HG03064 (cell line): Measurements from ENCODE around the gene CNTN2.

Source experiments
- ATAC-seq: cut with Tn5 transposase; IDR thresholded peaks from one replicate; pipeline ENCODE4 v1.9.1; 2021; ENCODE audit warnings: low read depth; ENCODE audit not compliant: unreplicated experiment

The CNTN2 gene

DNA sequence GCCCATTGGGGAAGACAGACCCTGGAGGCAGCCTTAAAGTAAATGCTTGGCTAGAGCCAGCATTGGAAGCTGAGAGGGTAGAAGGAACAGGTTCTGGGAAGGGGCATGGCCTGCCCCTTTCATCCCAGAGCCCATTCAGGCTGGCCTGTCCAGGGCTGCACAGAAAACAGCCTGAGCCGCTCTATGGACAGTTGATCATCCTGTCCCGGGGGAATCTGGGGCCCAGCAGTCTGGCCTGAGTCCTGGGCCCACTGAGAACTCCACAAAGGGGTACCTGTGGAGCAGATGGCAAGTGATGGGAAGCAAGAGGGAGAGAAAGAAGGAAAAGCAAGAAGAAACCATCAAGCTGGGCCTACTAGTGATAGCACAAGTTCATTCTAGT lies 28.0 kb downstream of the CNTN2 start:
- ATAC-seq: no peak

DNA sequence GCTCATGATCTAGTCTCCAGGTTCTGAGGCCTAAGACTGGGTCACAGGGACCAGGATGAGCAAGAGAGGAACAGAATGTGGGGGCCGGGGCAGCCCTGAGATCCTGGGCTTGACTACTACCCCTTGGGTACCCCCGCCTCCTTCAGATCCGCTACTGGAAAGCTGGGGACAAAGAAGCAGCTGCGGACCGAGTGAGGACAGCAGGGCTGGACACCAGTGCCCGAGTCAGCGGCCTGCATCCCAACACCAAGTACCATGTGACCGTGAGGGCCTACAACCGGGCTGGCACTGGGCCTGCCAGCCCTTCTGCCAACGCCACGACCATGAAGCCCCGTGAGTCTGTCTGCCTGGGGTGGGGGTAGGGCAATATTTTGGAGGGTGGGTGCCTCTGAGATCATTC lies 28.8 kb downstream of the CNTN2 start:
- ATAC-seq: no peak

DNA sequence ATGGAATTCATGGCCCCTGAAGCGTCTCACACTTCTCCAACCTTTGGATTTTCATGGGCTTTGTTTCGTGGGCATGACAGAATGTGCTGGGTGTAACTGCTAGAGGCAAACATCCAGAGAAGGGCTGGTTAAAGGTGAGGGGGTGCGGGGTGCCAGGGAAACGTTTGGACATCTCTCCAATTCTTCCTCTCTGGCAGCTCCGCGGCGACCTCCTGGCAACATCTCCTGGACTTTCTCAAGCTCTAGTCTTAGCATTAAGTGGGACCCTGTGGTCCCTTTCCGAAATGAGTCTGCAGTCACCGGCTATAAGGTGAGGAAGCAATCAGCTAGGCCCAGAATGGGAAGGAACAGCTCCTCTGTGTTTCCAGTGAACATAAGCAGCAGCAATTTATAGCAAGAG lies 29.3 kb downstream of the CNTN2 start:
- ATAC-seq: no peak

DNA sequence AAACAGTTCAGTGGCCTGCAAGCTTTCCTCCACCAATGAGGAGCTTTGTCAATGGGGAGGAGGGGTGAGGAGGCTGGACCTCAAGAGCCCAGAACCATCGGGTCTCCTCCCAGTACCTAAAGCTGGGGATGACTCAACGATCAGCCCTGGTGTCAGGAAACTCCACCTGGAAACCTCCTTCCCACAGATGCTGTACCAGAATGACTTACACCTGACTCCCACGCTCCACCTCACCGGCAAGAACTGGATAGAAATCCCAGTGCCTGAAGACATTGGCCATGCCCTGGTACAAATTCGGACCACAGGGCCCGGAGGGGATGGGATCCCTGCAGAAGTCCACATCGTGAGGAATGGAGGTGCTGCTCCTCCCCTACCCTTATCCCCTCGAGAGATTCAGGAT lies 29.9 kb downstream of the CNTN2 start:
- ATAC-seq: no peak

DNA sequence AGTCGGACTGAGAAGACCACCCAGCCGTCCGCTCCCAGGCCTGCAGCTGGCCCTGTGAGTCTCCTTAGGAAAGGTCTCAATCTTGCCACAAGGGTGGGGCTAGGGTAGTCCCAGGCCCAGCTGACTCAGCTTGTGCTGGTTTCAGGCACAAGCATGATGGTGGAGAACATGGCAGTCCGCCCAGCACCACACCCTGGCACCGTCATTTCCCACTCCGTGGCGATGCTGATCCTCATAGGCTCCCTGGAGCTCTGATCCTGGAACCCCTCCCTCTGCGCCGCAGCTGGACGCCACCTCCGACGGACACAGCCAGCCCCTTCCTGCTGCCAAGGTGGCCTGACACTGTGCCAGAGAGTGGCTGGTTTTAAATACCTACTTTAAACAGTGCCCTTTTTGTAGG lies 30.5 kb downstream of the CNTN2 start:
- ATAC-seq: no peak

DNA sequence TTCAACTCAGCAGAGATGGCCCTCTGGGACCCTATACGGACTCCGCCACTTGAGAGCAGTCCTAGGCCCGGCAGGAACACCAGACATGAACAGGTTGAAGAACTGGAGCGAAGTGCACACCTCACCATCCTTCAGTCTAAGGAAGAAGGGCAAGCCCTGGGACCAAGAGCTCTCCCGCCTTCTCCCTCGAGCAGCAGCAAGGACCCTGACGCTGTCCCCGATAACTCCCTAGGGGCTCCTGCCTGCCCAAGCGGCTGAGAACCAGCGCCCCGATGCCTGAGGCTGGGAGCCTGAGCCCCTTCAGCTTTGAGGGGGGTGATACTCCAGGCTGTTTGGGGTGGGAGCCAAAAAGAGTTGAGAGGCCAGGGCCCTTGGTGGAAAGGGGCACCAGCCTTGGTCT lies 31.1 kb downstream of the CNTN2 start:
- ATAC-seq: no peak

DNA sequence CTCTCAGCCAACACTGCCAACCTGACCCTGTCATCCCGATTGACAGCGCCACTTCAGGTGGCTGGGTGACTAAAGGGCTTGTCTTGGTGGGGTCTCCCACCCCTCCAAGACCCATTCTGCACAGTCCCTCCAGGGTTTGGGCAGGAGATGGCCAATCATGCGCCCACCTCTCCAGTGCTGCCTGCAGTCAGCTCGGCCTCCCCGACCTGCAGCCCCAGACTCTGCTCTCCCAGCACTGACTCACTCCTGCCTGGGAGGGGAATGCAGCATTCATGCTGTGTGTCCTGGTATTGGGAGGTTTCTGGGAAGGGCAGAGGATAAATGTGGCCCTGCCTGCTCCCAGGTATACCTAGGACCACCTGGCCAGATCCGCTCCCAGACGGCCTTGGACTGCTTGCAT lies 31.5 kb downstream of the CNTN2 start:
- no peak for ATAC-seq

DNA sequence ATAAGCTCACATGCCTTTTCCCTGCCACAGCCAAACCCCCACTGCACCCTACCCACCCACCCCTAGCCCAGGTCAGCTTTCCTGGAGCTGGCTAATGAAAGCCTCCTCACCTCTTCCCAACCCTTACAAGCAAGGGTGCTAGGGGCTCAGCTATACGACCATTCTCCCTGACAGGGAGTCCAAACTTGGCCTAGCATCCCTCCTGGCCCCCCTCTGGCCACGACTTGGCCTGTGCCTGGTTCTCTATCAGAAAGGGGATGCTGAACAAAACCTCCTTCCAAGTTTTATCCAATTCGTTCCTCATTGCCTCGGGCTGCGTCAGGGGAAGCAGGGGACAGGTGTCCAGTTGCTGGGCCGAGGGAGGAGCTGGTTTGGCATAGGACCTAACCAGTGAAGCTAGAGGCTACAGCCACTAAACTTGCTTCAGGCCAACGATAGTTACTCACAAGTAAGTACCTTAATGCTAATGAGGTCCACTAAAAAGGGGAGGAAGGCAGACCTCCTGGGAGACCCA lies 32.7 kb downstream of the CNTN2 start:
- no peak for ATAC-seq

DNA sequence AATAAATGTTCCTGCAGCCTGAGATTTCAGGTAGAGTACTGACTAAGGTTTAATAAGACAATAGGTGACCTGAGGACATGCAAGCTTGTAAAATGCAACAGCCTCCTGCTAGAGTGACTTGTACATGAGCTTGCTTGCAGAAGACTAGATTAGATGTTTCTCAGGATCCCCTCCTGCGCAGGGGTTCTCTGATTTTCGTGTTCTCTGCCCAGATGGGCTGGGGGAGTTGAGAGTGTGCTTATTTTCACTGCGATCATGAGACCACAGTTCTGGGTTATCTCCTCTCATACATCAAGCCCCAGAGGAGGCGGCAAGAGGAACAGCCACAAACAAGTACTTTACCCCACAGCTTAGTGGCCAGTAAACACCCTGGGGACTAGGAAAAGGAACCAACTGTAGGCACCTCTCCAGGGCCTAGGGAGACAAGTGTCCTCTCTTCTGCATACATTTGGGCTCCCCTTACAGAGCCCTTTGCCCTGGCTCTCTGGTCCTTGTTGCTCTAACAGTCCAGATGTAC lies 33.3 kb downstream of the CNTN2 start:
- ATAC-seq: no peak

DNA sequence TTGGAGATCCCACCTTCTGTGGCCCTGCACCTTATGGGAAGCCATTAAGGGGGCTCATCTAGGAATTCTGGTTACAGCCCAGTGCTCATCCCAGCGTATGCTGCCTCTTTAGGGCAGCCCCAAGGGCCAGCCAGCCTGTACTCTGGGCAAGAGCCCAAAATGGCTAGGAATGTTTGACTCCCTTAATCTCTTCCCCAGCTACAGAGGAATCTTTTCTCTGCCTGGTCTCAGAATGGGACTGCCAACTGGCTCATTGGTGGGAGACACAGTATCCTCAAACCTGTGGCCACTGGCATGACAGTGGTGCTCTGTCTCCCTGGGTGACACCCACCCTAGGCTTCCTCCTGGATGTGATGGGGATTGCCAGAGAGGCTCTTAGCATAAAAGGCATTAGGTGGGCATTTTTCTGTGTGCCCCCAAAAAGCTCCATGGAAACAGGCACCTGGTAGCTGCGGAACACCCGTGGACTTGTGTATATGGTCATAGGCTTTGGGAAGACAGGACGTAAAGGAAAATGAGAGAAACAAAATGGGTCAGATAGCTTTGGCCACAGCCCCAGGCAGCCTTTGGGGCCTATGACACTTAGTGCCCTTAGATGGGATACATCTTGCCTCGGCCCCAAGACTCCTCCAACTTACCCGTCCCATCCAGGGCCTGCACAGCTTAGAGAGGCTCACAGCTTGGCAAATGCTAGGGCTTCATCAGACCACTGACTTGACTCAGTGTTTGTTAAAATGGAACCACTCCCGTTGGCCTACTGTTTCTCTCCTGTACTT lies 34.3 kb downstream of the CNTN2 start:
- ATAC-seq: no peak

DNA sequence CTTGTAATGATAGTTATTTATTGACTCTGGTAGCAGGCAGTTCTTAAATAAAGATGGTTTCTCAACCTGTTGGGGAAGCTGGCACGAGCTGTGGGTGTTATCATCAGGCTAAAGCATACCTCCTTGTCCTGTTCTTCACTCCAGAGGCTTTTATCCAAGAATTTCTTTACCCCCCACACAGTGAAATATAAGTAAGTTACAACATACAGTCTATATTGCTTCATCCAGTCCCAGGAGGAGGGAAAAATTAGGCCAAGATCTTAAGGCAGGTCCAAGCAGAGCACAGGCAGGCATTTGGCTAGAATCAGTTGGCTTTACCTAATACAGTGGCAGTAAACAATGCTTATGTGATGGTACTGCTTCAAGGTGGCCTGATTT lies 34.9 kb downstream of the CNTN2 start:
- no peak for ATAC-seq

DNA sequence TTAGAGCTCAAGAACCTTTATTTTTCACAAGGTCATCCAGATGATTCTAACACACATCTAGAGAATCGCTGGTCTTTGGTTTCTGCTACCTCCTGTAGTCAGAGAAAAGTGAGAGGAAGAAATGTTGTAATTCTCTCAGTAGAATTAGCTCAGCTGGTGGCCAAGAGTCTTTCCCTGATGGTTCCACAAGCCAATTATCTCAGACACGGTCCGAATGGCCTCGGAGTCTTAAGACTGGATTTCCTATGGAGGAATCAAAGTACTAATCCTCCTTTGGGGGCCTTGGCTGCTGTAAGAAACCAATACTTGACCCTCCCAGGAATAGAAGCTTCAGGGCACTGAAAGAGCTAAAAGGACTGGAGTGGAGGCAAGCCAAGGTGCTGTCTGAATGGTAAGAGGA lies 39.4 kb downstream of the CNTN2 start:
- ATAC-seq: no peak

DNA sequence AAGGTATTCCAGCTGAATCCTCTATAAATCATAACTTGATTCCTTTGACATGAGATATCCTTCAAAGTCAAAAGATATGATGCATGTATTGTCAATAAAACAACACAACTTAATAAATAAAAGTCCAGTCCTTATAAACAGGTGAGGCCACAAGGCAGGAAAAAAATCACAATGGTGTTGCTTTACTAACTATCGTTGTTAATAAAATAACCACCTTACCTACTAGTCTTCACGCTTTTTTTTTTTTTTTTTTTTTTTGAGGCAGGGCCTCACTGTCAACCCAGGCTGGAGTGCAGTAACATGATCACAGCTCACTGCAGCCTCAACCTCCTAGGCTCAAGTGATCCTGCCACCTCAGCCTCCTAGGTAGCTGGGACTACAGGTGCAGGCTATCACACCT lies 41.3 kb downstream of the CNTN2 start, which contains the start of gene TMEM81:
TMEM81 (minus strand) TSS at position 101 of the 400 bp plus-strand sequence. CDS start 140 bp downstream, outside the sequence.
- ATAC-seq: no peak

DNA sequence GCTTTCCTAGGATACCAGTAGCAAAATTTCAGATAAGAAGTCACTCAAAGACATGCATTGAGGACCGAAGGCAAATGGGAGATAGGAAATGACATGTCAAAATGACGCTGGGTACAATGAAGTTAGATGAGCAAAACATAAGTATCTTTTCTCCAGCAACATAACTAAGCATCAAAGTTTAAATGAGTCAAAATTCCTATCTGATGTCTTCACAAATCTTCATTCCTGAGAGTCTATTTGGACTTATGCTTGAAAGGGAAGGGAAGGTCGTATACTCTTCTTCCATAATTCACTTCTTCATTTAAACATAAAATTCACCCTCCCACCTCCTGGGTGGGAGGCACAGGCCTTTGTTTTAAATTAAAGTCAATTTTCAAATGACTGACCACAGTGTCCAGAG lies 45.3 kb downstream of the CNTN2 start:
- no peak for ATAC-seq

DNA sequence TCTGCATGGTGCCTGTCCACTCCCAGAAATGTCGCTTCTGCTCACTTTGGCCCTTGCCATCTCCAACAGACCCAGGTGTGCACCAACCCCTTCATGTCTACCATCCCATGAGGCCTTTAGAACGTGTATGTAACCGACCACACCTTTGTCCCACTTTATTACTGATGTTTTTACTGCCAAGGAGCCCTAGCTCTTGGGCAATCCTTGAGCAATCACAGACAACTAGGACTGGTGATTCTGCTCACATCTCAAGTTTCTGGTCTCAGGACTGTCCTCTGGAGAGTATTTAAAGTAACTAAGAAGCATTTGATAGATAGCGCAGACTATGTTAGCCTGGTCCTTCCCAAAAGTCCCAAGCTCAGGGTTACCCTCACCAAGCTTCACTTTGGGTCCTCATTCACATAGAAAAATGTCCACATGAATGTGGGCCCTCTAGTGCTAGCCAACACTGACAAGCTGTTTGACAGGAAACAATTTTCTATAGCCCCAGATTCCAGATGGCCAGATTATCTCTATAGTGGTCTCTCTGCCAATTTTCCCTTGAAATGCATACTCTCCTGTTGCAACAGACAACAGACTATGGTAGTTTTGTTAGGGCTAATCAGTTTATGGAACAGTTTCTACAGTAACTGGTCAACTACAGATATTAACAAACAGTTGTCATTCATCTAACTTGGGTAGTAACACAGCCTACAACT lies 48.2 kb downstream of the CNTN2 start:
- no peak for ATAC-seq

DNA sequence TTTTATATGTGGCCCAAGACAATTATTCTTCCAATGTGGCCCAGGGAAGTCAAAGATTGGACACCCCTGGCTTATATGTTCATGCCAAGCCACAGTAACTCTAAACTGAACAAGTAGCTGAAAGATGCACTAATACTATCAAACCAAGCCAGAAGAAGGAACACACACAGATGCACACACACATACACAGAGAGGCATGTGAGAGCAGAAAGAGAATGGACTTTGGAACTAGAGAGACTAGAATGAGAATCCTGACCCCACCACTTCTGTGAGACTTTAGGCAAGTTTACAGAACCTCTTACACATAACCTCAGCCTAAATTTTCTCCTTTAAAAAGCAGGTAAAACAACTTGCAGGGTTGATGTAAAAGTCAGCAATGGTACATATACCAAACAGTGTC lies 52.4 kb downstream of the CNTN2 start:
- no peak for ATAC-seq

DNA sequence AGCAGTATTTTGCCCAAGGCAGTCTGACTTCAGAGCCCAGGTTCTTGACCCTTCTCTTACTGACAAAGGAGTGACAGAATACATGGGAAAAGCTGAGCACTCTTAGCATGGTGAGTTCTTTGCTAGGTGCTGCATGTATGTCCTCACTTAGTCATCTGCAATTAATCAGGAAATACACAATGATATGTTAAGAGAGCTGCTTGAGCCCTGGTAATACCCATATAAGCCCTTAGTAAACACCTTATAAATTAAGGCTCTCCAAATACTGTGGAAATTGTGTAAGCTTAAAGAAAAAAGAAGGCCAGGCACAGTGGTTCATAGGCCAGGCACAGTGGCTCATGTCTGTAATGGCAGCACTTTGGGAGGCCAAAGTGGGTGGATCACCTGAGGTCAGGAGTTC lies 55.2 kb downstream of the CNTN2 start:
- no peak for ATAC-seq

DNA sequence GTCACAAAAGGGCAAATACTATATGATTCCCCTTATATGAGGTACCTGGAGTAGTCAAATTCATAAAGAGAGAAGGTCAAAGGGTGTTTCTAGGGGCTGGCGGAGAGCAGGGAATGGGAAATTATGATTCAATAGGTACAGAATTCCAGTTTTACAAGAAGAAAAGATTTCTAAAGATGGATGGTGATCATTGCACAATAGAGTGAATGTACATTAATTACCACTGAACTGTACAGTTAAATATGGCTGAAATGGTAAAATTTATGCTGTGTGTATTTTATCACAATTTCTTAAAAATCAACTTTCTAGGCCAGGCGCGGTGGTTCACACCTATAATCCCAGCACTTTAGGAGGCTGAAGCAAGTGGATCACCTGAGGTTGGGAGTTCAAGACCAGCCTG lies 59.4 kb downstream of the CNTN2 start:
- ATAC-seq: no peak

DNA sequence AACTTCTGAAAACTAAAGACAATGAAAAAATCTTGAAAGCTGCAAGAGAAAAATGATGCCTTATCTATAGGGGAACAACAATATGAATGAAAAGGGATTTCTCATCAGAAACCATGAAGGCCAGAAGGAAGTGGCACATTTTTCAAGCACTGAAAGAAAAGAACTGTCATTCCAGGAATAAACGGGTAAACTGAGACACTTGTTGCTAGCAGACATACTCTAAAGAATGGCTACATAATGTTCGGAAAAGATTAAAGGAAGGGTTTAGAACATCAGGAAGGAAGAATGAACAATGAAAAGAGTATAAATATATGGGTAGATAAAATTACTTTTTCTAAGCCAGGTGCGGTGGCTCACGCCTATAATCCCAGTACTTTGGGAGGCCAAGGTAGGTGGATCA lies 64.3 kb downstream of the CNTN2 start:
- no peak for ATAC-seq

DNA sequence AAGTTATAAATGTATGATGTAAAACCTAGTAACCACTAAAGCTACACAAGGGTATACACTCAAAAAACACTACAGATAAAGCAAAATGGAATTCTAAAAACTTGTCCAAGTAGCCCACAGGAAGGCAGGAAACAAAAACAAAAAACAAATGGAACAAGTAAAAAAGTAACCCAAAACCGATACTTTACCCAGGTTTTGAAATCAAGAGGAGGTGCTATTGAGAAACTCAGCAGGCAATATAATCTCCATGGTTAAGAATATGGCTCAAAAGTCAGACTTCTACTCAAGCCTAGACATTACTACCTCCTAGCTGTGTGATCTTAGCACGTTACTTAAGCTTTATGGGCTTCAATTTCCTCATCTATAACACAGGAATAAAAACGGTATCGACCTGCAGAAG lies 65.5 kb downstream of the CNTN2 start:
- no peak for ATAC-seq

DNA sequence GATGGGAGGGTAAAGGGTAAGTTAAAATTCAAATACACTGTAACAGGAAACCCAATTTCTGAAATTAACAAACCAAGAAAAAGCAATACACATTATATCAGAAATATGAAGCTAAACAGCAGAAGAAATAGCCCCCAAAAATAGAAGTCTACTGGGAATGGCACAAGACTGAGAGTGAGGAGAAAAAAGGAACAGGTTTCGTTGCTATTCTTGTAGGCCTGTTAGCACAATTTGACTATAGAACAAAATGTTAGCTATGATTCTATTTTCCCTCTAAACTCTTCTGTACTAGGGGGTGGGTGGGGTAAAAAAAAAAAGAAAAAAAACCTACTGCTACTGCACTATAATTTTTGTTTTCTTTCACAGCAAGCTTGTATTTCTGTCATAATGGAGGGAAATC lies 66.3 kb downstream of the CNTN2 start:
- no peak for ATAC-seq

DNA sequence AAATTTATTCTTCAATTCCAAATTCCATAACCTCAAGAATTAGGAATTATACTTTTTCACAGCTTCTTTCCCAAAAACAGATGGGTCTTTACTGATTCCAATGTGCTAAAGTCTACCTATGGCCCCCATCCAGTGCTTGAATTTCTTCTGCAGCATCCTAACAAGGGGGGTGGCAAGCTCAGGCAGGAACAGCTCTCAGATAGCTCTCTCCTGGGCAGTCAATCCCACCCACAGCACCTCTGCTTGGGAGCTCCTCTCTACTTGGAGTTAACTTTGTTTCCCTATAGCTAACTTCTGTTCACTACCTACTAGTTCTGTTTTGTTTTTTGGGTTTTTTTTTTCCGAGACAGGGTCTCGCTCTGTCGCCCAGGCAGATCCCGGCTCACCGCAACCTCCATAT lies 66.7 kb downstream of the CNTN2 start:
- ATAC-seq: no peak
